ENCODE data around the gene SNU13.

DNA sequence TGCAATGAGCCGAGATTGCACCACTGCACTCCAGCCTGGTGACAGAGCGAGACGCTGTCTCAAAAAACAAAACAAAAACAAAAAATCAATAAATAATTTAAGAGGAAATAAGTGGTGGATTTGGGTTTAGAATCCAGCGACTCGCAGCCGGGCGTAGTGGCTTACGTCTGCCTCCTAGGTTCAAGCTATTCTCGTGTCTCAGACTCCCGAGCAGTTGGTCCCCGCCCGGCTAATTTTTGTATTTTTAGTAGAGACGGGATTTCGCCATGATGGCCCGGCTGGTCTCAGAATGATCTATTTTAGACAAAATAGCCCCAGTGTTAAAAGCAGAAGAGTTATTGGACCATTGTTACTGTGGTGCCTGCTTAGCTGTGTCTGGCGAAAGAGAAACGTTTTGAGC lies 29.8 kb downstream of the SNU13 start:
- TF ChIP-seq, protein P1, sequence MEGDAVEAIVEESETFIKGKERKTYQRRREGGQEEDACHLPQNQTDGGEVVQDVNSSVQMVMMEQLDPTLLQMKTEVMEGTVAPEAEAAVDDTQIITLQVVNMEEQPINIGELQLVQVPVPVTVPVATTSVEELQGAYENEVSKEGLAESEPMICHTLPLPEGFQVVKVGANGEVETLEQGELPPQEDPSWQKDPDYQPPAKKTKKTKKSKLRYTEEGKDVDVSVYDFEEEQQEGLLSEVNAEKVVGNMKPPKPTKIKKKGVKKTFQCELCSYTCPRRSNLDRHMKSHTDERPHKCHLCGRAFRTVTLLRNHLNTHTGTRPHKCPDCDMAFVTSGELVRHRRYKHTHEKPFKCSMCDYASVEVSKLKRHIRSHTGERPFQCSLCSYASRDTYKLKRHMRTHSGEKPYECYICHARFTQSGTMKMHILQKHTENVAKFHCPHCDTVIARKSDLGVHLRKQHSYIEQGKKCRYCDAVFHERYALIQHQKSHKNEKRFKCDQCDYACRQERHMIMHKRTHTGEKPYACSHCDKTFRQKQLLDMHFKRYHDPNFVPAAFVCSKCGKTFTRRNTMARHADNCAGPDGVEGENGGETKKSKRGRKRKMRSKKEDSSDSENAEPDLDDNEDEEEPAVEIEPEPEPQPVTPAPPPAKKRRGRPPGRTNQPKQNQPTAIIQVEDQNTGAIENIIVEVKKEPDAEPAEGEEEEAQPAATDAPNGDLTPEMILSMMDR (IDR thresholded peaks at IDR 0.05): no peak
- TF ChIP-seq POLR2A (IDR thresholded peaks at IDR 0.05): no peak

All from heart left ventricle (tissue), 13 donors.